NCI-H1436 (cell line): ENCODE results near the gene SLC11A1.
A peak's percentile ranks its signal among the peaks of the same experiment; 100 is the strongest.

Source experiments
- DNase-seq: peaks from one replicate; lab custom pipeline; 2025; lab: John Stamatoyannopoulos, UW

The SLC11A1 gene

DNA sequence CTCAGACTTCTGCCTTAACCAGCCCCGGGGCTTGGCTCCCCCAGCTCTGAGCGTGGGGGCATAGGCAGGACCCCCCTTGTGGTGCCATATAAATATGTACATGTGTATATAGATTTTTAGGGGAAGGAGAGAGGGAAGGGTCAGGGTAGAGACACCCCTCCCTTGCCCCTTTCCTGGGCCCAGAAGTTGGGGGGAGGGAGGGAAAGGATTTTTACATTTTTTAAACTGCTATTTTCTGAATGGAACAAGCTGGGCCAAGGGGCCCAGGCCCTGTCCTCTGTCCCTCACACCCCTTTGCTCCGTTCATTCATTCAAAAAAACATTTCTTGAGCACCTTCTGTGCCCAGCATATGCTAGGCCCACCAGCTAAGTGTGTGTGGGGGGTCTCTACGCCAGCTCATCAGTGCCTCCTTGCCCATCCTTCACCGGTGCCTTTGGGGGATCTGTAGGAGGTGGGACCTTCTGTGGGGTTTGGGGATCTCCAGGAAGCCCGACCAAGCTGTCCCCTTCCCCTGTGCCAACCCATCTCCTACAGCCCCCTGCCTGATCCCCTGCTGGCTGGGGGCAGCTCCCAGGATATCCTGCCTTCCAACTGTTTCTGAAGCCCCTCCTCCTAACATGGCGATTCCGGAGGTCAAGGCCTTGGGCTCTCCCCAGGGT, 23.1 kb downstream of the SLC11A1 start:
- no peak for DNase-seq

DNA sequence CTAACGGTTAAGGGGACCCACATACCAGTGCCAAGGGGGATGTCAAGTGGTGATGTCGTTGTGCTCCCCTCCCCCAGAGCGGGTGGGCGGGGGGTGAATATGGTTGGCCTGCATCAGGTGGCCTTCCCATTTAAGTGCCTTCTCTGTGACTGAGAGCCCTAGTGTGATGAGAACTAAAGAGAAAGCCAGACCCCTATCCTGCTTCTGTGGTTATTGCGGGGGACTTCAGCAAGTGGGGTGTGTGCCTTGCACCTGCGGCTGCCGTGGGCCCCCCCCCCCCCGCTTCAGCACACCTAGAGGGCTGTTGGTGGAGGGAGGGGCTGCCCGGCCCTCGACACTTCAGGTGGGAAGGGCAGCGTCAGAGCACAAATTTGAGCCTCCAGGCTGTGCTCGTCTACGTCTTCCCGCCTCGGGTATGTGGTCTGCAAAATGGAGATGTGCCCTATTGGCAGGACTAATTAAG, 23.7 kb downstream of the SLC11A1 start:
- DNase-seq, result no peak

DNA sequence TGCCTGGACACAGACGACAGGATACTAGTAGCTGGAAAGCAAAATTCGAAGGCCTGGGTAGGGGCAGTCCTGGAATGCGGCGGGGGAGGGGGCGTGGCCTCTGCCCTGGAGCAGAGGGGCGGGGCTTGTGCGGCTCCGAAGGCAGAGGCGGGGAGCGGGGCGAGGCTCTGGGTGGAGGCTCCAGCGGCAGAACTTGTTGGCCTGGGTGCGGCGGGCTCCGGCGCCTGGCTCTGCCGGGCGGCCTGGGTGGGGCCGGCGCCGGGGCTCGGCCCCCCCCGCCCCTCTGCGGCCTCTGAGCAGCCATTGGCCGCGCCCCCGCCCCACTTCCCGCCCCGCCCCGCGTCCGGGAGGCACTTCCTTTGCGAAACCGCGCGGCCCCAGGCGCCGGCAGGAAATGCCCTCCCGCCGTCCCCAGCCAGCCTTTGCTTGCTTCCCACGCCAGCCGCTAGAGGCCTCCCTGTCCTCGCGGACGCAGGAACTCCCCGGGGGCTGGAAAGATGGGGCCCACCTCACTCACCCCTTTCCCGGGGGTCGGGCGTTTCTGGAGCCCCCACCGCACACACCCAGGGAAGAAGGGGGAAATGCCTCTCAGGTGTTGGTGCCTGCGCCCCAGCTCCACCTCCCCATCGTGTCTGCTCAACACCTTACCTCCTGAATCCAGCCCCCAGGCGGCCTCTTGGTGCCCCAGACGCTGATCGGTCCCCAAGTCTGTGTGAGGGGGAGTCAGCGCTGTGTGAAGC, 24.3 kb downstream of the SLC11A1 start:
- peak; percentile 92 for DNase-seq

DNA sequence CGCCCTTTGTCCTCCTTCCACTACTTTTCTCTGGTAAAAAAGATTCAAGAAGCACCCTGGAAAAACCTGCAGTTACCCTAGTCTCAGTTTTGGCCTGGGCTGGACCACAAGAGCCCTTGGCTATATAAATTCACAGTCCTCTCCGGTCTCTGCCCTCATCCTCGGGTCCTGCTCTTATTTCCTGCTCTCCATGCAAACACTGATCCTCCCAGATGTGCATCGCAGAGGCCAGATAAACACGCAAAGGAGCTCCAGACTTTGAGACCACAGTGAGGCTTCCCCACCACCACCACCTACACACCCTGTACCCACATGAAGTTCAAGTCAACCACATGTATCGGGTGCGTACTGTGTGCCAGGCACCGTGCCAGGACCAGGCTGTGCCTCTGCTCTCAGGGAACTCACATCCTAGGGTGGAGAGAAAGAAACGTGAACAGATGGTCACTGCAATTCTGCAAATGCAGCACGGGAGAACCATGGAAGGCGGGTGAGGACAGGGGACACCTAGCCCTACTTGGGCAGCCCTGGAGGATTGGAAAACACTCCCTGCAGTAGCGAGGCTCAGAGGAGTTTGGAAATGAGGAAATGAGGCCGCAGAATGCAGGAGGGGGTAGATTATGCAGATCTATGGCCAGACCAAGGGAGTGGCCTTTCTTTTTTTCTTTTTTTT, 25.0 kb downstream of the SLC11A1 start:
- no peak for DNase-seq

DNA sequence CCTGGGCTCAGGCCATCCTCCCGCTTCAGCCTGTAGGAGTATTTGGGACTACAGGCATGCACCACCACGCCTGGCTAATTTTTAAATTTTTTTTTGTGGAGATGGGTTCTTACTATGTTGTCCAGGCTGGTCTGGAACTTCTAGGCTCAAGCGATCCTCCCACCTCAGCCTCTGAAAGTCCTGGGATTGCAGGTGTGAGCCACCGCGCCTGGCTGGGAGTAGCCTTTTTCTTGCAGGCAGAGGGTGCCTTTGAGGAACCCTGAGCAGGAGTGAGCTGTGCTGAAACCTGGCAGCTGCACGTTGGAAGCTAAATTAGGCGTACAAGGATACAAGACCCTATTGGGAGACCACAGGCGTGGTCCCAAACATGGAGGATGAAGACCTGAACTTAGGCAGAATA, 25.6 kb downstream of the SLC11A1 start:
- DNase-seq, result no peak

DNA sequence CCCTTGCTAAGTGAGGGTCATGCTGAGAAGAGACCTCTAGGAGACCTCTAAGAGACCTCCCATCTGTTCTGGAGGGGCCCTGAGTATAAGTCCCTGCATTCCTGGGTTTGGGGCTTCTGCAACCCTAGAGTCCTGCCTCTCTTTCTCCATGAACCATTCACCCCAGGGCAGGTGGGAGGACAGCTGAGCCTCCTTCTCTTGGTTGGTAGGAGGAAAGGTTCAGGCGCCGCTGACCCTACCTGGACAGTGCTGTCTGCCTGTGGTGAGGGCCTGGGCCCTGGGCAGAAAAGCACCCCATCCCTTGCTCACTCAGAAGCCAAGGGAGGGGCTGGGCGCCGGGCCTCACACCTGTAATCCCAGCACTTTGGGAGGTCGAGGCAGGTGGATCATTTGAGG, 36.2 kb downstream of the SLC11A1 start:
- no peak for DNase-seq

DNA sequence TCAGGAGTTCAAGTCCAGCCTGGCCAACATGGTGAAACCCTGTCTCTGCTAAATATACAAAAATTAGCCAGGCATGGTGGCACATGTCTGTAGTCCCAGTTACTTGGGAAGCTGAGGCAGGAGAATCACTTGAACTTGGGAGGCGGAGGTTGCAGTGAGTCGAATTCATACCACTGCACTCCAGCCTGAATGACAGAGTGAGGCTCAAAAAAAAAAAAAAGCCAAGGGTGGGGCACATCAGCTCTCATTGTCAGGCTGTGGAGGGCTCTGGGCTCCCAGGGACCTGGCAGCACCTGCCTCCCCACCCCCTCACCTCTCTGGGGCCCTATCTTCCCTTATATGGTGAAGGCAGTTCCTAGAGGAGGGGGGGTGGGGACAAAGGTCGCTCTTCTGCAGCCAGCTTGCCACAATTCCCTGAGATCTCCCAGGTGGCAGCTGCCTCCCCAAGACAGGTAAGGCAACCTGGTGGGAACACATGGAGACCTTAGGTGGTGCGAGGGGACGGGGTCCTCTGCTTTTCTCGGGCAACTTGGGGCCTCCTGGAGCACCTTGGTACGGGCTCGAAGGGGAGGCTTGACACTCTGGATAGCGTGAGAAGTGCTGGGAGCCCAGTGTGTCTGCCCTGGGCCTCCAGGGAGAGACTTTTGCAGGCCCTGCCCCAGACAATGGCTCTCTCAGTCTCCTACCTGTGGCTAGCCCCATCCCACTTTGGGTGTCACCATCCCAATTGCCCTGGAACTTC, 36.8 kb downstream of the SLC11A1 start, which contains the start of gene VIL1:
VIL1 (plus strand) TSS at position 407 of the 742 bp plus-strand sequence. CDS start 4,656 bp downstream, outside the sequence.
- DNase-seq, result peak; percentile 78

DNA sequence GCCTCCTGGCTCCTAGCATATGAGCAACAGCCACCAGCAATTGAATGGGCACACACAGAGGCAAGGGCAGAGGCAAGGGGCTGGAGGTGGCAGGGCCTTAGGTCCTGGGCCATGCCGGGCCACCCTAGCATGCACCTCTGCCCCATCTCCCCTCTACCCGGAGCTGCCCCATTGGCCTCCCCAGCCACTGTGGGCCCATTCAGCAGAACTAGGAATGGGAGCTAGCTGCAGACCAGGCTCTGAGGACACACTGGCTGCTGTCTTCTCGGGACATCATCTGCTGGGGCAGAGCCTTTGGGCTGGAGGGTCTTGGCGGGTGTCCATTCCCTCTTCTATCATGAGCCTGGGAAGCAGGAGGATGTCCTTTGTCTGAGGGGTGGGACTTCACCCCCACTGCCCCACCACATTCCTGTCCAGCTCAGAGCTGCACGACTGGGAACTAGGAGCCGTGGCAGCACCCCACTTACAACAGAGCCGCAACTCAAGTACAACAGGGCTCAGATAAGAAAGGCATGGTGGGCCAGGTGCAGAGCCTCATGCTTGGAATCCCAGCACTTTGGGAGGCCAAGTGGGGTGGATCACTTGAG, 37.6 kb downstream of the SLC11A1 start:
- DNase-seq, result no peak

DNA sequence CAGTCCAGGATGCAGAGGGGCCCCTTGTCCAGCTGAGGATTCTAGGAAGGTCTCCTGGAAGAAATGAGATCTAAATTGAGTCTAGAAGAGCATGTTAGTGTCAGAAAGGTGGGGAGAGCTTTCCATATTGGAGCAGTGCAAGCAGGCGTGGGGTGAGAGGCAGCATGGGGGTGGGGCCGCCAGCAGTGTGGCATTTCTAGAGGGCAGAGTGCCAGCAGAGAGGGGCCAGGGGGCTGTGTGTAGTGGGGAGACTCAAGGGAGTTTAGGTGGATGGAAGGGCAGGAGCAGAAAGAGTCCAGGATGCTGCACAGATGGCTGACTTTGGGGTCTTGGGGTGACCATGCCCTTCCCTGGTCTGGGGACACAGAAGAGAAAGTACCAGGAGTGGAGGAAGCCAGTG, 39.0 kb downstream of the SLC11A1 start:
- no peak for DNase-seq

DNA sequence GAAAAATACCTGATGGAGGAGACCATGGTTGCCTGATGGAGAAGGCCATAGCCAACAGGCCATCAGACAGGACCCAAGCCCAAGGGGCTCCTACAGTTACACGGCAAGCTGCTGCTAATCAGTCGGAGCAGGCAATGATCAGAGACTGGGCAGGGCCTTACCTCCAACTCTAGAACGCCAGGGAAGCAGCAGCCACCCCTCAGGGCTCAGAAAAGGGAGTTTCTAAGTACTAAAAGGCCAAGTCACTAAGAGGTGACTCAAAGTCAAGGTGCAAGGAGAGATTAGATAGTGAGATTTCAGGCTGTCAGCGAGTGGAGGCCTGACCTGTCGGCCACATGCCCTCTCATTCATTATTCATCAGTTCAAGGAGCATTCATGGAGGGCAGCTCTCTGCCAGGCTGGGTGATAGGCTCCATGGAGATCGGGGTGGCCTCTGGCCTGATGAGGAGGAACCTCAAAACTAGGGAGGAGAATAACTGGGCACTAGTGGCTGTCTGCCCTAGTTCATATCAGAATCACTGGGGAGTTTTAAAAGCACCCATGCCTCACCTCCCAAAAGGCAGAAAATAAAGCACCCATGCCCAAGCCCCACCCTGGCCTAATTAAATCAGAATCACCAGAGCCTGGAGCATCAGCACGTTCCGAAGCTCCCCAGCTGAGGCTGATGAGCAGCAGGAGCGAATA, 40.5 kb downstream of the SLC11A1 start:
- no peak for DNase-seq

DNA sequence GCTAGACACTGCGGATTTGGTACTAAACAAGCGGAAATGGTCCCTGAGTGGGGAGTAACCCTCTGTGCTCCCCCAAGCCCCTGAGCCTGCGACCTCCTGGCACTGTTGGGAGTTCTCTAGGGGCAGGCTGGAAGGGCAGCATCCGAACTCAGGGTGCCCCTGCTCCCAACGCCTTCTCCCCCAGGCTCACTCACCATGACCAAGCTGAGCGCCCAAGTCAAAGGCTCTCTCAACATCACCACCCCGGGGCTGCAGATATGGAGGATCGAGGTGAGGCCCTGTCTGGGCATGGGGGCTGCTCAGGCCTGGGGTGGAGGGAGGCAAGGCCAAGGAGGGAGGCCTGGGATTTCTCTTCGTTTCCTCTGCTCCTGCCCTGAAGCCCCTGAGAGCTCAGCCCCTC, 41.5 kb downstream of the SLC11A1 start:
- no peak for DNase-seq

DNA sequence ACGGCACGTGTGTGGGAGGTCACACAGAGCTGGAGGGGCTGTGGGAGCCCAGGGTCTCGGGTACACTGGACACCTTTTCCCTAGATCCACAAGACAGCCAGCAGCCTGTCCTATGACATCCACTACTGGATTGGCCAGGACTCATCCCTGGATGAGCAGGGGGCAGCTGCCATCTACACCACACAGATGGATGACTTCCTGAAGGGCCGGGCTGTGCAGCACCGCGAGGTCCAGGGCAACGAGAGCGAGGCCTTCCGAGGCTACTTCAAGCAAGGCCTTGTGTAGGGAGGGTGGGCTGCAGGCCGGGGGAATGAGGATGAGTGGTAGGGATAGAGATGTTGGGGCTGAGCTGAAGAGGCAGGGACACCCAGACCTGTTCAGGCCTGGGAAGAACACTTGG, 43.5 kb downstream of the SLC11A1 start:
- no peak for DNase-seq

DNA sequence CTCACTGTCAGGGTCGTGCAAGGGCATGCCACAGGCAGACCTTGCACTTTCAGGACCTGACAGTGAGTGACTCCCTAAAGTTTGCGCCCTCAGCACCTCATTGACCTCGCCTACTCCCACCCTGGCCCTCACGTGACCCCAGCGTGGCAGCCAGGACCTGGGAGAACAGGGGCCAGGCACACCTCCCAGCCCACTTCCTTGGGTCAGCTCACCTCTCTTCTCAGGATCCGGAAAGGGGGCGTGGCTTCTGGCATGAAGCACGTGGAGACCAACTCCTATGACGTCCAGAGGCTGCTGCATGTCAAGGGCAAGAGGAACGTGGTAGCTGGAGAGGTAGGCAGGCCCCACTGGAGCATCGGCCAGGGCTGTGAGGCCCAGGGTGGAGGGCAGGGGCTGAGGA, 45.7 kb downstream of the SLC11A1 start:
- DNase-seq, result no peak

DNA sequence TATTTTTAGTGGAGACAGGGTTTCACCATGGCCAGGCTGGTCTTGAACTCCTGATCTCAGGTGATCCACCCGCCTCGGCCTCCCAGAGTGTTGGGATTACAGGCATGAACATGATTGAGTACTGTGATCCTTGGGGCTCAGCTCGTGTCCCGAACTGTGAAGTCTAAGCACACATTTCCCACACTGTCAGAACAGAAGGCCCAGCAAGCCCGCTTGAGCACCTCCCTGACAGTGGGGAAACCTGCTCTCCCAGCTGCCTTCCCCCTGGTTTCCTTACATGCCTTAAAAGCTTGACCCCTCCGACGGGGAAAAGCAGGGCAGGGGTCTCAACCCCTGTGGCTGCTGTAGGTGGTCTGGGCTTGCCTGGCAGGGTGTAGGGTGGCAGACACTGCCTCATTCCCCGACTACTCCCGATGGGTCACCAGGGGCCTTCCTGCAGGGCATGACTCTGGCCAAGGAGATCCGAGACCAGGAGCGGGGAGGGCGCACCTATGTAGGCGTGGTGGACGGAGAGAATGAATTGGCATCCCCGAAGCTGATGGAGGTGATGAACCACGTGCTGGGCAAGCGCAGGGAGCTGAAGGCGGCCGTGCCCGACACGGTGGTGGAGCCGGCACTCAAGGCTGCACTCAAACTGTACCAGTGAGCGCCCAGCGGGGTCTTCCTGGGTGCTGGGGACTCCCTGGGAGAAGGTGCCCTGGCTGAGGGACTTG, 46.9 kb downstream of the SLC11A1 start:
- no peak for DNase-seq

DNA sequence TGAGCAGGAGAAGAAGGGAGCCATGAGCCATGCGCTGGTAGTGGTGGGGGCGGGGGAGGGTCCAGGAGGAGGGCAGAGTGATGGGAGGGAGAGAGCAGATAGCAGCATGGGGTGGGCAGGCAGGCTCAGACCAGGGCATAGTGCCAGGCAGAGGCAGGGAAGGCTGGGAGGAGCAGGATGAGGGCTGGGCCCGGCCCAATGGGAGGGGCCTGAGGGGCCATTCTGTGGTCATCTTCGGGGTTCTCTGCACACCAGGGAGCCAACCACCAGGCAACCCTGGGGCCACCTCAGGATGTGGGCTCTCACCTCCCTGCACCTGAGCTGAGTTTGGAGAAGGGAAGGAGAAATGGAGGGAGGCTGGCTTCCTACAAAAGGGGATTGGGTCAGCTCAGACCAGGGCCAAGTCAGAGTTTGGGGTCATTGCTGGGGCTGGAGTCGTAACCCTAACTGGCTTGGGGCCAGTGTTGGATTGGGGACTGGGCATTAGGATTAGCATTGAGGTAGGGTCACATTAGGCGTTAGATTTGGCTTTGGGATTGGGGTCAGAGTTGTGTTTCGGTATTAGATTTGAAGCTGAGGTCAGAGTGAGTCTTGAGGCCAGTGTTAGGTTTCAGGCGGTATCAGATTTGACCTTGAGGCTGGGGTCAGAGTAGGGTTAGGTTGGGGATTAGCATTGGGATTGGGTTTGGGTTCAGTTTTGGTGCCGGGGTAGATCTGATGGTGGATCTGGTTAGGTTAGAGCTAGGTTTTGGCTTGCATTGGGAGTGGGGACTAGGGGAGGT, 48.0 kb downstream of the SLC11A1 start:
- no peak for DNase-seq

DNA sequence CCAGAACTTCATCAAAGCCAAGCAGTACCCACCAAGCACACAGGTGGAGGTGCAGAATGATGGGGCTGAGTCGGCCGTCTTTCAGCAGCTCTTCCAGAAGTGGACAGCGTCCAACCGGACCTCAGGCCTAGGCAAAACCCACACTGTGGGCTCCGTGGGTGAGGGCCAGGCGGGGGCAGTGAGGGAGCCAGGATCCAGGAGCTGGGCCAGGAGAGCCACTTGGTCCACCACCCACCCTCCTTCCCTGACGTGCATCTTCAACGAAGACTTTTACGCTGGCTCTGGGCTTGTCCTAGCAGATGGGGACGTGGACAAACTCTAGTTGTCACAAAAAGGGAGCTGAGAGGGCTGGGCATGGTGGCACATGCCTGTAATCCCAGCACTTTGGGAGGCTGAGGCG, 48.6 kb downstream of the SLC11A1 start:
- no peak for DNase-seq

DNA sequence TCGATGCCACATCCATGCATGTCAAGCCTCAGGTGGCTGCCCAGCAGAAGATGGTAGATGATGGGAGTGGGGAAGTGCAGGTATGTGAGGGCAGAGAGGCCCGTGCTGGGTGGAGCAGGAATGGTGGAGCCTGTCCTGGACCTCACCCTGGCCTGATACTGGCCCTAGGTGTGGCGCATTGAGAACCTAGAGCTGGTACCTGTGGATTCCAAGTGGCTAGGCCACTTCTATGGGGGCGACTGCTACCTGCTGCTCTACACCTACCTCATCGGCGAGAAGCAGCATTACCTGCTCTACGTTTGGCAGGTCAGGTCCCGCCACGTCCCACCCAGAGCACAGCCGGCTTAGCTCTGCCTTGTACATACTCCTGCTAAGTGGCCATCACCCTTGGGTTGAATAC, 49.8 kb downstream of the SLC11A1 start:
- no peak for DNase-seq

DNA sequence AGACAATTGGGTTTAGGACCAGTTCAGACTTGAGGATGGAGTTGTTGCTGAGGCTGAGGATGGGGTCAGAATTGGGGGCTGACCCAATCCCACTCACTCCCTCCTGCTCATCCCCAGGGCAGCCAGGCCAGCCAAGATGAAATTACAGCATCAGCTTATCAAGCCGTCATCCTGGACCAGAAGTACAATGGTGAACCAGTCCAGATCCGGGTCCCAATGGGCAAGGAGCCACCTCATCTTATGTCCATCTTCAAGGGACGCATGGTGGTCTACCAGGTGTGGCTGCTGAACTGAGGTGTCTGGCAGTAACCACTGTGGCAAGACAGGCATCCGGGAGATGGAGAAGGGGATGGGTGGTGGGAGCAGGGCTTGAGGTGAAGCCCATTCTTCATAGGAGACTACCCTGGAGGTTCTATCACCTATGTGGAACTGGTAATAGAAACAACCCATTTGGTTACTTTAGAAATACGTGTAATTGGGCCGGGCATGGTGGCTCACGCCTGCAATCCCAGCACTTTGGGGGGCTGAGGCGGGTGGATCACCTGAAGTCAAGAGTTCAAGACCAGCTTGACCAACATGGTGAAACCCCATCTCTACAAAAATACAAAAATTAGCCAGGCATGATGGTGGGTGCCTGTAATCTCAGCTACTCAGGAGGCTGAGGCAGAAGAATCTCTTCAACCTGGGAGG, 50.7 kb downstream of the SLC11A1 start:
- DNase-seq, result no peak

DNA sequence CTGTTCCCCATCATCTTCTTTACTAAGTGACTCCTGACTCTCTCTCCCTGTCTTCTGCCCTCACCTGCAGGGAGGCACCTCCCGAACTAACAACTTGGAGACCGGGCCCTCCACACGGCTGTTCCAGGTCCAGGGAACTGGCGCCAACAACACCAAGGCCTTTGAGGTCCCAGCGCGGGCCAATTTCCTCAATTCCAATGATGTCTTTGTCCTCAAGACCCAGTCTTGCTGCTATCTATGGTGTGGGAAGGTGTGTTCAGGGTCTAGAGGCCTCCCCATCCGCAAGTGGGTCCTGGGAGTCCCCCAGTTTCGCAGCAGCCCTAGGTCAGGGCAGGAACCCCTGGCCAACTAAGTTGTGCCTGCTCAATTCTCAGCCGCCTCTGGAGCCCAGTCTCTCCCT, 52.4 kb downstream of the SLC11A1 start:
- DNase-seq, result no peak
